Measurements from ENCODE around the gene PPFIA4.

GRCh38 chr1:203085528-203086406 is 59.5 kb downstream of the PPFIA4 start, which contains the start of gene MYOG:
- TF ChIP-seq CTCF (IDR thresholded peaks at IDR 0.05; ENCODE audit: insufficient read depth, low read depth, low read length) (no peak), EZH2 (IDR thresholded peaks at IDR 0.05; ENCODE audit: insufficient read depth, low read length) (no peak)
